Measurements from ENCODE around the gene NCK2. TPM values are rescaled to one million over a fixed set of nuclear protein-coding genes. Genes with fewer than 3 reads are reported as not detected.

NCK2 gene
- total RNA-seq, 1 experiment from 2014 or later = 49.2 TPM

DNA sequence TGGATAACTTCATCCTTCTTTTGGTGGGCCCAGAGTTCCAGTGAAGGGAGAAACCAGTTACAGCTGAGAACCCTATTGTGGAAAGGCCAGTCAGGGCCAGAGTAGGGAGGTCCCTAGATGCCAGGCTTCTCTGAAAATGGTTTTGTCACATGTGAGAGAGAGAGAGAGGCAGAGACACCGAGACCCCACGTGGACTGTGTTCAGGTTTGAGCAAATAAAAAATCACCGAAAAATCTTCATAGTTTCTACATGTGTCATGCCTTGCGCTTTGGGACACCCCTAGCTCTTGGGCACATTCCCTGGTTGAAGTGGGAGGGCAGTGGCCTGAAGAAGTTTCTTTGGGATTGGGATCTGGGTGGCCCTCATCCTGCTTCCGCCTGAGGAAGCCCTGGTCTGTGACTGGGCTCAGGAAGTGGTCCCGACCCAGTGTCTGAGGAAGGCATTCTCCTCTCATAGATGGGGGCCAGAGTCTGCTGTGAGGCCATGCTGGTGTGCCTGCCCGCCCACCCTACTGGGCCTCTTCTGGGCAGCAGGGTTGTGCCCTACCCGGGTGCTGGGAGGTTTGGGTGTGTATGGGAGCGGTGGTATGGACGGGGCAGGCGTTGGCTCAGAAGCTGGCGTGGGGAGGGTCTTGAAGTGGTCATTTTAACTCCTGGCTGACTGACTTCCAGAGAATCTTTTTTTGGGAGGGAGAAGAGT lies 16.1 kb downstream of the NCK2 start:
- H2BK120ac ChIP-seq (ENCODE audit: low read depth, low read length, poor library complexity, severe bottlenecking) = no peak overlapping the region
- no peak overlapping the region; the same call in 1 of the 2 replicates for H3K14ac ChIP-seq (ENCODE audit: insufficient read depth, low read length)
- peaks cover 2% of the 10 kb centered on the region for H4K20me1 ChIP-seq (ENCODE audit: control insufficient read depth, insufficient read depth, insufficient read length)
- no peak overlapping the region for H2BK15ac ChIP-seq (ENCODE audit: low read depth, low read length)
- peak overlapping the region; percentile 65 to 91 (median 88); a peak in 5 of 7 replicates for H3K27ac Mint-ChIP-seq
- no peak overlapping the region for H4K5ac ChIP-seq (ENCODE audit: insufficient read length, low read depth, low read length)
- H2BK20ac ChIP-seq (ENCODE audit: low read depth, low read length, poor library complexity, severe bottlenecking) = no peak overlapping the region
- TF ChIP-seq, protein P1, sequence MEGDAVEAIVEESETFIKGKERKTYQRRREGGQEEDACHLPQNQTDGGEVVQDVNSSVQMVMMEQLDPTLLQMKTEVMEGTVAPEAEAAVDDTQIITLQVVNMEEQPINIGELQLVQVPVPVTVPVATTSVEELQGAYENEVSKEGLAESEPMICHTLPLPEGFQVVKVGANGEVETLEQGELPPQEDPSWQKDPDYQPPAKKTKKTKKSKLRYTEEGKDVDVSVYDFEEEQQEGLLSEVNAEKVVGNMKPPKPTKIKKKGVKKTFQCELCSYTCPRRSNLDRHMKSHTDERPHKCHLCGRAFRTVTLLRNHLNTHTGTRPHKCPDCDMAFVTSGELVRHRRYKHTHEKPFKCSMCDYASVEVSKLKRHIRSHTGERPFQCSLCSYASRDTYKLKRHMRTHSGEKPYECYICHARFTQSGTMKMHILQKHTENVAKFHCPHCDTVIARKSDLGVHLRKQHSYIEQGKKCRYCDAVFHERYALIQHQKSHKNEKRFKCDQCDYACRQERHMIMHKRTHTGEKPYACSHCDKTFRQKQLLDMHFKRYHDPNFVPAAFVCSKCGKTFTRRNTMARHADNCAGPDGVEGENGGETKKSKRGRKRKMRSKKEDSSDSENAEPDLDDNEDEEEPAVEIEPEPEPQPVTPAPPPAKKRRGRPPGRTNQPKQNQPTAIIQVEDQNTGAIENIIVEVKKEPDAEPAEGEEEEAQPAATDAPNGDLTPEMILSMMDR (conservative IDR thresholded peaks at IDR 0.05) = no peak
- H3K27ac ChIP-seq (ENCODE audit: insufficient read length, low read depth, low read length) = no peak overlapping the region
- no peak overlapping the region for H2AK5ac ChIP-seq (ENCODE audit: insufficient read length, low read length)
- peaks cover 5% of the 10 kb centered on the region for H3K79me1 ChIP-seq (ENCODE audit: insufficient read depth, low read depth, low read length, poor library complexity, severe bottlenecking)
- H2AFZ ChIP-seq (ENCODE audit: low read length) = no peak overlapping the region
- H3K4me3 Mint-ChIP-seq = no peak overlapping the region
- no peak for DNase-seq
- WGBS (ENCODE audit: extremely low coverage, insufficient read length, low lambda C conversion rate) = no CpG with 5 or more reads among the region's 12 CpGs
- no peak overlapping the region for H3K23ac ChIP-seq (ENCODE audit: insufficient read length, low read depth, low read length)
- no peaks in the 10 kb centered on the region for H3K23me2 ChIP-seq (ENCODE audit: insufficient read length, low read depth, low read length, poor library complexity, severe bottlenecking)
- no peak overlapping the region for H2BK5ac ChIP-seq (ENCODE audit: insufficient read length, low read length)
- no peaks in the 10 kb centered on the region for H3K9me3 ChIP-seq (ENCODE audit: control insufficient read depth, low read depth, low read length)
- H3K79me2 ChIP-seq (ENCODE audit: insufficient read depth, low read length) = peaks cover 24% of the 10 kb centered on the region; the same call in 1 of the 2 replicates
- H3K4ac ChIP-seq (ENCODE audit: low read depth, low read length) = no peak overlapping the region
- no peak overlapping the region for H3K9ac ChIP-seq (ENCODE audit: extremely low read depth, insufficient read length, low read length)
- no peaks in the 10 kb centered on the region for H3K9me3 Mint-ChIP-seq
- H3K4me2 ChIP-seq (ENCODE audit: insufficient read depth, insufficient read length, low read length) = no peak overlapping the region
- H3K36me3 Mint-ChIP-seq (ENCODE audit: insufficient read depth in 1 of 3, low read depth in 3 of 3) = no peaks in the 10 kb centered on the region; a peak in 1 of 7 replicates
- H3K27me3 Mint-ChIP-seq (ENCODE audit: low read depth) = no peaks in the 10 kb centered on the region
- no peak overlapping the region for H3K56ac ChIP-seq (ENCODE audit: insufficient read length, low read depth, low read length)
- no peak overlapping the region for H4K8ac ChIP-seq (replicated peaks; ENCODE audit: insufficient read length, low read depth, low read length)
- peaks cover 54 to 65% of the 10 kb centered on the region in 2 experiments for H3K4me1 Mint-ChIP-seq
- no peak overlapping the region for H4K91ac ChIP-seq (ENCODE audit: insufficient read length, low read depth, low read length)
- peaks cover 8% of the 10 kb centered on the region; the same call in 1 of the 2 replicates for H3K4me1 ChIP-seq (ENCODE audit: insufficient read depth, low read length)
- H2BK12ac ChIP-seq (ENCODE audit: insufficient read length, low read depth, low read length) = no peak overlapping the region
- H3K27me3 ChIP-seq (ENCODE audit: insufficient read depth, low read length) = no peaks in the 10 kb centered on the region
- no peak overlapping the region for H3K18ac ChIP-seq (ENCODE audit: insufficient read length, low read depth, low read length)
- H3T11ph ChIP-seq (ENCODE audit: low read length) = no peak overlapping the region
